Stromal cell of bone marrow (primary cell): ENCODE data around the gene NF1.
"Not testable (repeated sequence)": the region's sequence is repeated elsewhere in the genome, so short reads cannot be mapped to it uniquely, and the experiment has no call there.

Experiments
- DNase-seq: peaks from one replicate; pipeline ENCODE4 v3.0.0-alpha.2; 2012; ENCODE audit warnings: low read depth

Gene NF1

DNA sequence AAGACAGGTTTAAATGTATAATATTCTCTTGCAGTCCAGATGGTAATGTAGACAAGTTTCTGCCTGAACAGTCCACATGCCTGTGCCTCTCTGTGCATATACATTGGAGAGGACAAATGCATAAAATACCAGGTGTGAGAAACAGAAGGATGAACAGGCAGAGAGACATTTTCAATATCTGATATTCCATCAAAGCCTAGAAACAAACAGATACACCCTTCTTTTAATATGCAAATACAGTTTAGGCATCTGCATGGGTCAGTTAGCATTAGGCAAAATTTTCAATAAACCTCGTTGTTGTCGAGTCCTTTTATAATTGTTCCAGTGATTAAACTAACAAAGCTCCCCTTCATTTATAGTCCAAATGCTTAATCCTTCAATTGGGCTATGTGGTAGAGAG is 201.4 kb downstream of the NF1 start:
- no peak for DNase-seq

DNA sequence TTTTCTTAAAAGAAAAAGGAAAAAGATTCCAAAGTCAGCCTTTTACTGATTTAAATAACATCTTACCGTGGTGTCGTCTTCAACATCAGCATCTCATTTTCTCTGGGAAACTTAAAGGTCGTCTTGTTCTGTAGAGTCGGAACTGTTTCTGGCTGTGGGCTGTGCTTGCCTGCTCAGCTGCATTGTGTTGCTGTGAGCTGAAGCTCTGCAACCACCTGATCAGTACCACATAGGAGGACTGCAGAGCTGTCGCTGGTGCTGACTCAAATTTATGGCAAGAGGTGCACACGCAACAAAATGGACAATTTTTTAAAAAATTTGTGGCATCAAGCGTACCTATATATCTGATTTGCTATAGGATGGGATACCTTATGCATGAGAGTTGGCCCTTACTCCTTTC is 202.3 kb downstream of the NF1 start, which contains the start of gene OMG:
OMG (minus strand) TSS at position 150 of the 400 bp plus-strand sequence. CDS start 908 bp downstream, outside the sequence.
- DNase-seq, result no peak

DNA sequence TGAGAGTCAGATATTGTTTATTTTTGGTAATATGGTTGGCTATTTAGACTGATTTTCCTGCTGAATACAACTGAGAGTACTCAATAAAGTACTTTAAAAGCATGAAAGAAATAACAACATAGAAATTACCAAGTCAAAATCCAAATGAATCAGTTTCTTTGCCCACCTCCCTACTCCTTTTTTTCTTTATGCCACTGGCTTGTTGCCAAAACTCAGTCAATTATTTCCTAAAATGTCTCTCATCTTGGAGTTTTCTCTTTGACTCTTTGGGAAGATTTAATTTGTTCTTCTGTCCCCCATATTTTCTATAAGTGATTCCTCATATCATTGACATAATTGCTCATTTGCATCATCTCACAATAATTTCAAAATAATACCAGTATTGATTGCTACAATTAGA is 204.8 kb downstream of the NF1 start:
- DNase-seq, result no peak

DNA sequence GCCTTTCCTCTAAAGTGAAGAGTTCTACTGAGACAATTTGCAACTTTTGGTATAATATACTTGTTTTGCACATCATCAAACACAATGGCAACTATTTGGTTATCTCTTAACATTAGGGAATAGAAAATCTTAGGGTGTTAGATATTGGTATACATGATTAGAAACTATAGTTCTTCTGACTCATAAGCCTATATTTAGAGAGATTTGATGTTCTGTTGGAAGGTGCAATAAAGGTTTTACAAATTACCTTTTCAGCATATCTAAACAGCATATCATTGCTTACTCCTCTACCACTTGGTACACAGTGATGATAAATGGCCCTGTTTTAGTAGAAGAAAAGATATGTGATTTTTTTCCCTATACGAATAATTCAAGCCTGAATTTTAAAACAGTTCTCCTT is 212.9 kb downstream of the NF1 start:
- DNase-seq, result no peak

DNA sequence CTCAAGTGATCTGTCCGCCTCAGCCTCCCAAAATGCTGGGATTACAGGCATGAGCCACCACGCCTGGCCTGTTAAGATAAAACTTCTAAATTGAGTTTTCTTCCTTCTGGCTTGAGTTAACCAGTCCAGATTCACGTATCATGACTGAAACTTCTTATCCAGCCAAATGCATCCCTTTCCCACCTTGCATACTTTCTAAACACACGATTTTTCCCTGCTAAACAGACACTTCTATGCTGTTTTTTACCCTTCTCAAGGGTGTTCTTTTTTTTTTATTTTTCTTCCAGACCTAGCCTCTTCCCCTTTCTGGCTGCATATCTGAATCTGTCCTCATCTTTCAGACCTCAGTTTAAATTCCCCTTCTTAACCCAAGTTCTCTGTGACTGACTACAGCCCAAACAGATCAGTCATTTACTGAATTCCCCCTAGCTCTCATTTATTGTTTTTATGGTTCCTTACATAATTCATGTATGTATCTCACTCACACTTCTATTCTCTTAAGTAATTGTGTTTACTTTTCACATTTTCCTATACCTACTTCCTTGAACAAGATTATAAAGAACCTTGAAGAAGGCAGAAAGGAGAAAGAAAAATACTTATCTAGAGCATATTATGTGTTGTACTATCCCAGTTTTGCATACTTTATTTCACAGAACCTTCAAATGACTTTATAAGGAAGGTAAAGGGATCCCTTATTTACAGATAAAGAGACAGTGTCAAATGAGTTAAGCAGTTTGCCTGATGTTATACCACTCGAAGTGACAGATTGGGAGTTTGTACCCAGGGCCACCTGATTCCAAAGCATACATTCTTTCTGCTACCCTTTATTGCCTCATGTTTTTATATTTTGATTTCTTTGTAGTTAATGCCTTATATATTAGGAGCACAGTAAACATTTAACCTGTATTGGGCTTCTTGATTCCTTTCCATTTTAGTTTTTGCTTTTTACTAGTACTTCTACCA is 213.9 kb downstream of the NF1 start:
- no peak for DNase-seq

DNA sequence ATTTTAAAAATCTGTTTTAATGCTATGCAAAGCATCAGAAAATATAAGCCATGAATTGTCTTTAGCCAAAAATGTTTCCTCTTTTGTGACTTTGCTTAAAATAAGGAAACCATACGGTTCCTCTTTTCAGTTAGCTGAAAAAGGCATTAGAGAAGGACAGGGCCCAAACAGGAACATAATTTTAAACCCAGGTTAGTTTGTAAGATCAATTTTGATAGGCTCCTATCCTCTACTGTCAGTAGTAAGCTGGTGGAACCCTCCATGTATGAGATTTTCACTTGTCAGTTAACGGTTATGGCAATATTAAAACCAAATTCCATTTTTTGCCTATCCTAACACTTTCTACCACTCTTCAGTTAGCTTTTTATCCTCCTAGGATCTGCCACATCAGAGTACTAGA is 214.8 kb downstream of the NF1 start:
- DNase-seq, result no peak

DNA sequence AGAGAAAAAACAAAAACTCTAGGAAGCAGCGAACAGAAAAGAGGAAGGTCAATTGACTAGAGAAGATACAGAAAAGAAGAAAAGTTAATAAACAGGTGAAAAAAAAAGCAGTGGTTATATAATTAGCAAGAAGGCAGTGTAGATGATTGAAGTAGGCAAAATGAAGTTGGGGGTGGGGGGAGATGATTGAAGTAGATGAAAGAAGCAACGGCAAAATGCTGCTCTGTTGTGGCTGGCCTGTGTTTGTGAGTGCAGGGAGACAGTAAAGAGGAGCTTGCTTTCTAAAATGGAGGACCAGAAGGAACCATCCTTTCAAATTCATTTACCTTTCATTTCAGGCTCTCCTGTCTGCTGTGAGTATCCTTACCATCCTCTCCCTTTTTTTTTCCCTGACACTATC is 215.5 kb downstream of the NF1 start:
- no peak for DNase-seq

DNA sequence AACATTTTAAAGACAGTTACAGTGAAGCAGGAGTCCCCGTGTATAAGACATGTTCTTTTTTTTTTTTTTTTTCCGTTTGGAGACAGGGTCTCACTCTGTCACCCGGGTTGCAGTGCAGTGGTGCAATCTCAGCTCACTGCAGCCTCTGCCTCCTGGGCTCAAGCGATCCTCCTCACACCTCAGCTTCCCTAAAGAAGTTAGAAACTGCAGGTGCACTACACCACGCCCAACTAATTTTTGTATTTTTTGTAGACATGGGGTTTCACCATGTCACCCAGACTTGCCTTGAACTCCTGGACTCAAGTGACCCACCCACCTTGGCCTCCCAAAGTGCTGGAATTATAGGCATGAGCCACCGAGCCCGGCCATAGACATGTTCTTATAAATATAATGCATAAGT is 216.1 kb downstream of the NF1 start:
- DNase-seq, result no peak

DNA sequence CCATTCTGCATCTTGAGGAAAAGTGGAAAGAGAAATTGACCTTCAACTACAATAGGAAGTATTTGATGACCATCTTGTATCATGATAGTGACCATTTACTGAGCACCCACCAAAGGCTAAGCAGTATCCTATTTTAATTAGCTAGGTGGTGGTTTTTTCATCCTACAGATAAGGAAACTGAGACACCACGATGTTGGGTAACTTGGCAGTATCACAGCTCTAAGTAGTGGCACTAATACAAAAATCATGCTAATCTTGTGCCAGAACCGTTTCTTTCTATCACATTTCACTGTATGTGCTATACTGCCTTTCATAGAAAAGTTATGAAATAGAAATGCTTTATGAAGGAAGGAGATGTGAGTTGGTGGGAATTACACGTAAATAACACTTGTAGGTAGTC is 216.7 kb downstream of the NF1 start:
- no peak for DNase-seq

DNA sequence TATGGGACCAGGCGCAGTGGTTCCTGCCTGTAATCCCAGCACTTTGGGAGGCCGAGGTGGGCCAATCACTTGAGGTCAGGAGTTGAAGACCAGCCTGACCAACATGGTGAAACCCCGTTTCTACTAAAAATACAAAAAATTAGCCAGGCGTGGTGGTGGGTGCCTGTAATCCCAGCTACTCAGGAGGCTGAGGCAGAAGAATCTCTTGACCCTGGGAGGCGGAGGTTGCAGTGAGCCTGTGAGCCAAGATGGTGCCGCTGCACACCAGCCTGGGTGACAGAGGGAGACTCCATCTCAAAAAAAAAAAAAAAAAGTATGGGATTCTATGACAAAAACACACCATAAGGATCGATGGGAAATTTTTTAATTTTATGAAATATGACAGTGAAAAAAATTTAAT is 217.4 kb downstream of the NF1 start:
- DNase-seq, result not testable (repeated sequence)

DNA sequence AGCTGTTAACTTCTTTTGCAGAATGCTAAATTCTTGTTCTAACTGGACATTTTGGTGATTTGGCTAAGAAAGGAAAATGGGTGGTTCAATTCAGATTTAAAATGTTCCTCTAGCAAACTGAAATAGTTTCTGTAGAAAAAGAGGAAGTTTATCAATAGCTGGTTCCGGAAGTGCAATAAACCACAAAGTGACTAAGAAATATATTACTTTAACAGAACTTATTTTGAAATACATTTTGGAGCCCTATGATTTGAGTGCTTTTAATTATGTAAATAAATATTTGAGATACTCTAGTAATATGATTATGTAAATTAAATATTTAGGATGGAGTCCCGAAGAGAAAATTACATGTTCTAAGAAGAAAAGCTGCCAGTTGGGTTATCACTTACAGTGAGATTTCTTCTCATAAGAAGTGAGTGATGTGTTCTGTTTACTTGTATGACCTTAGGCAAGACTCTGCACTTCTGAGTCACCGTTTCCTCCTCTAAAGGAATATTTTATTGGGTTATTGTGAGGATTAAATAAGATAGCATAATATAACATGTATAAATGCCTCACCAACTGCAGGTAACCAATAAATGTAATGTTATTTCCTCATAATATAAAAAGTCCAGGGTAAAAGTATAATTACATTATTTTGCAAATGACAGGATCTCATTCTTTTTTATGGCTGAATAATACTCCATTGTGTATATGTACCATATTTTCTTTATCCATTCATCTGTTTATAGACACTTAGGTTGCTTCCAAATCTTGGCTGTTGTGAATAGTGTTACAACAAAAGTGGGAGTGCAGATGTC is 219.4 kb downstream of the NF1 start, which contains the start of gene EVI2B:
EVI2B (minus strand) TSS at position 73 of the 800 bp plus-strand sequence. CDS start 8,445 bp downstream, outside the sequence.
- peak; percentile 54 for DNase-seq

DNA sequence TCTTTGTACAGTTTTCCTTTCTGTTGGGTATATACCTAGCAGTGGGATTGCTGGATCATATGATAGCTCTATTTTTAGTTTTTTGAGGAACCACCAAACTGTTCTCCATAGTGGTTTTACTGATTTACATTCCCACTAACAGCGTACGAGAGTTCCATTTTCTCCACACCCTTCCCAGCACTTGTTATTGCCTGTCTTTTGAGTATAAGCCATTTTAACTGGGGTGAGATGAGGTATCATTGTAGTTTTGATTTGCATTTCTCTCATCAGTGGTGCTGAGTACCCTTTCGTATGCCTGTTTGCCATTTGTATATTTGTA is 220.0 kb downstream of the NF1 start:
- no peak for DNase-seq

DNA sequence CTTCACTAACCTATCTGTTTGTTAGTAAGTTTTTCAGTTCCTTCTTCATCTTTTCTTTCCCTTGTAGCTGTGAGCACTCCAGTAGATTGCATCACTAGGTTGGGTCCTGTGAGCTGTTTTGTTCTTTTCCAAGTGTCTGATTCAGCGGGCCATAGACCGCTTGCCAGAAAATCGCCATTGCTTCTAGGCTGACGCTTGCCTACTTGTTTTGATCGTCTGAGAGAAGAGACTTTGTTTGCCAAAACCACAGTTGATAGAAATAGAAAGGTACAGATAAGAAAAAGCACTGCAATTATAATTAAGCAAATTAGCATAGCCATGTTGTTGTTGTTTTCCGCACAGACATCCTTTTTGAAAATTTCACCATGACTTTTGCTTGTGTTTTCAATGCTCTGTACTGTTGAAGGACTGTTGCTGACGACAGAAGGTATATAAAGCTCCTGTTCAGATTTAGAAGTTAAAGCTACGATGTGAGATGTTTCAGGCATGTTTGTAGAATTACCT is 223.6 kb downstream of the NF1 start:
- DNase-seq, result peak; percentile 71

DNA sequence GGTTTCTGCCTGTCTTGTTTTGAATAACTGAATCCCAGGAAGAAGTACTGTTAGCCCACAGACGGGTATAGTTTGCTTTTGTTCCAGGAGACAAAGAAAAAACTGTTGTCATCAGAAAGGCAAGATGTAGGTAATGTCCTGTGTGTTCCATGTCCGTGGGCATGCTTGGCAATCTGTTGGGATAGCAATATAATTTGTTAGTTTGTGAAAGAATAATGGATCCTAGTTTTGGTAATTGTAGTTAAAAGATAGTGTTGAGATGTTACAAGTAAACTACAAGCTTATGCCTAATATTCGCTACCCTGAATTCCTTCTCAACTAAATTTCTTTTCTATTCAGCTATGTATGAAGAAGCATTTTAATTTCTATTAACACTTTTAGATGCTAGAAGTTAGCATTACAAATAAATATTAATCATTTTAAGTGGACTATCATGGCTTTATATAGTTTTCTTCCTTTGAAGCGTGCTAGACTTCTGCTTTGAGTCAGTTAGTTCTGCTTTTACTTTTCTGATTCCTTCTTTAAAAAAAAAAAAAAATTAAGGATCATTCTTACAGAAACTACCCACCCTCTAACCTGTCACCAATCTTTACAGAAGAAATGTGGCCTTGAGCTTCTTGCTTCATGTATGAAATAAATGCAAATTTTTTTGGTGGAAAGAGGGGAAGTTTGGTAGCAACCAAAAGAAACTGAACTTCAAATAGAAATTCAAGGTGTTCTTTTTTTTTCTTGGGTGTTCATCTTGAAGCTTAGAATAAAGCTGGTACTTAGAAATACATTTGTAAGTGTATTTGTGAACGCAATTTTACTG is 224.3 kb downstream of the NF1 start:
- DNase-seq, result no peak

DNA sequence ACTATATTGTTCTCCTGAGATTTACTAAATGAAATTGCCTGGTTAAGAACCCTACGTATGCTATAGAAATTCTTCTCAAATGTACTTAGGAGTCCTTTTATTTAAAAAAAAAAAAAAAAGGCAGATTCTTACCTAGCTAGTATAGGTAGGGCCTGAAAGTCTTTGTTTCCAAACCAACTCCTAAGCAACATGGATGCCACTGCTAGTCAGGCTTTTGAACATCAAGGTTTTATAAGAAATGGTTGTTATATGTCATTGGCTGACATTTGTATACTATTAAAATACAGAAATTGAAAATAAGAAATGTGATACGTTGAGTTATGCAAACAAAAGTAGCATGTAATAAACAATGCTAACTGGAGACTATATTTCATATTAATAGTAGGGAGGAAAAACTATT is 225.5 kb downstream of the NF1 start:
- DNase-seq, result no peak

DNA sequence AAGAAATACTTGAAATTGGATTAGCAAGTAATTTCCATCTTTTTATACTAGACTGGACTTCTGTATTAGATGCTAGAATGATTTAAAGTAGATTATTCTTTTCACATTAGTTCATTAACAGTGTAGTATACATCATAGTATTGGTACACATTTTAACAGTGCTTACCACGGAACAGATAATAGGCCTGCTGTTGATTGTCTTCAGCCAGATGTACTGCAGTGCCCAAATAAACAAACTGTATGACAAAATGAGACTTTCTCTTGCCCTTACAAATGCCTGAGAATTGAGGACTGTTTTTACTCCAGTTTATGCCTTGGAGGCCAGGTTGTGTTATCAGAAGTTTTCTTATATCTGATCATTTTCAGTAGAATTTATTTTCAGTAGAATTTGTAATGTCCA is 226.0 kb downstream of the NF1 start:
- no peak for DNase-seq

DNA sequence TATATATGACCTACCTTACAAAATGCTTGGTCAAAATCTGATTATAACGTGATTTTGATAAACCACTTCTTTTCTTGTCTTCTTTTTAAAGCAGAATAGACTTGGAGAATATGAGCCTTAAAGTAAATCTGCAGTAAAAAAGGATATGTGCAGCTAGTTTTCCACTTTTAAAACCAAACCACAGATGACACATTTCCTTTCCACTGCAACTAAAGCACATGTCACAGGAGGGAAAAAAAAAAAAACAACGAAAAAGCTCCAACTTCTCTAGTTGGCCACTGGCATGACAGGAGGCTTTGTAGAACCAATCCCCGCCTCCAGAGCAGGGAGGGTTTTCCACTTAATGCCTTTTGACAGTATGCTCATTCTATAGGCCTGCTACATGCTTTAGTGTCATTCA is 226.7 kb downstream of the NF1 start, which contains the start of gene EVI2A:
EVI2A (minus strand) TSS at position 142 of the 400 bp plus-strand sequence. CDS start 2,609 bp downstream, outside the sequence.
- peak; percentile 83 for DNase-seq

DNA sequence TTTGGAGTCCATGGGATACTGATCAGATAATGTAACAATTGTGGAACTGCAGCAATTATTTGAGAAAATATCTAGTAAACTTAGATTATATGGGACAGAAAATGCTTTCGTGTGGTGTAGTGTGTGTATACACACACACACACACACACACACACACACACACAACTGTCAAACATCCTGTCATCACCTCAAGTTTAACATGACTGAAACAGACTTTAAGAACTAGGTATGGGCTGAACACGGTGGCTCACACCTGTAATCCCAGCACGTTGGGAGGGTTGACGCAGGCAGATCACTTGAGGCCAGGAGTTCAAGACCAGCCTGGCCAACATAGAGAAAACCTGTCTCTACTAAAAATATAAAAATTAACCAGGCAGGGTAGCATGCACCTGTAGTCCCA is 227.2 kb downstream of the NF1 start:
- DNase-seq, result no peak

DNA sequence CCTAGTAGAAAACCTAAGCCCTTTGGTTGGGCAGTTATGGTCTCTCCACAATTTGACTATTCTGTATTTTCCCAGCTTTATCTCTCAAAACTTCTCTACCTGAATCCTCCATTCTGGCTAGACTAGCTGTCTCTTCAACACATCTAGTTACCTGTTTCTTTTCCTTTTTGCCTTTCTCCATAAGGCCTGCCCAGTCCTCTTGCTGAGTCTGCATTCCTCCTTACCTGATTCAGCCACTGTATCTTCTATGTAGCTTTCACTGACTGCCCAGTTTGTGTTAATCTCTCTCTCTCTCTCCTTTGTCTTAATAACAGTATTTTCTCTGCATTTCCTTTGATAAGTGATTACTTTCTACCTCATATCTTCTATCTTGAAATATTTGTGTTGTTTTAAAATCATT is 228.8 kb downstream of the NF1 start:
- no peak for DNase-seq

DNA sequence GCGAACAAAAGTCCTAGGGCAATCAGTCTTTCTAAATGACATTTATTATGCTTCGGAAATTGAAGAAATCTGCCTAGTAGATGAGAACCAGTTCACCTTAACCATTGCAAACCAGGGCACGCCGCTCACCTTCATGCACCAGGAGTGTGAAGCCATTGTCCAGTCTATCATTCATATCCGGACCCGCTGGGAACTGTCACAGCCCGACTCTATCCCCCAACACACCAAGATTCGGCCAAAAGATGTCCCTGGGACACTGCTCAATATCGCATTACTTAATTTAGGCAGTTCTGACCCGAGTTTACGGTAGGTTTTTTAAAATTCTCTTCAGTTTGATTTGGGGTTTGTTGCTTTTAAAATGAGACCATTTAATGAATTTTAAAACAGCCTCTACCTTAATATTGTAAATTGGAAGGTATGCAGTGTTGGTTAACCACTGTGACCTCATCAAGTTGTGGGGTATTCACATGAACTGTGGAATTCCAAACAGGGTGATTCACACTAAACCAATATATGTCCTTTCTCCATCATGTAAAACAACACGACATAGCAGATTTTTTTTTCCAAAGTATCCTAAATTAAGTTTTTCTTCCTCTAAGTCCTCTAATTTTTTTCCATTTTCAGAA is 232.9 kb downstream of the NF1 start:
- peak; percentile 75 for DNase-seq

DNA sequence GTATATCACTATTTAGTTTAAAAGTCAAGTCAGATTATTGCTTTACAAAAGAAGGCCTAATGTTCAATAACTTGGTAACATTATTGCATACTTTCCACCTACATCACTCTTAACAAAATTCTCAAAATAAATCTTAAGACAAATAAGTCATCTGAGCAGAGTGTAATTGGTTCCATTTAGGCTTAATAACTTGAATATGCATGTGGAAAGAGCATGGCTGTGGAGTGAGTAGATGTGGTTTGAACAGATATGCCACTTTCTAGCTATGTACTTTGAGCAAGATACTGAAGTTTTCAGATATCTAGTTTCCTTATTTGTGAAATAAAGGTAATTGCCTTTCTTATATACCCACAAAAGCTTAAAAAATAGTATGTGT is 233.4 kb downstream of the NF1 start:
- DNase-seq, result peak; percentile 49
